K562 (cell line): ENCODE measurements around the gene GEMIN5. TPM values are rescaled to one million over a fixed set of nuclear protein-coding genes. Genes with fewer than 3 reads are reported as not detected.
A peak's percentile ranks its signal among the peaks of the same experiment; 100 is the strongest.

Experiments used
- ATF1 ChIP-seq, 2 experiments: fragments of 450-650 bp in 1 of 2; IDR thresholded peaks; 2 replicates each; pipeline ENCODE4 v1.6.1; 2016; ENCODE audit warnings: missing compliant biosample characterization in 1 of 2, missing genetic modification characterization in 1 of 2
- DDX20 ChIP-seq: fragments of 450-650 bp; IDR thresholded peaks from 2 replicates; pipeline ENCODE4 v1.6.1; 2016; ENCODE audit warnings: missing genetic modification characterization, low read depth, mild to moderate bottlenecking, missing compliant biosample characterization, moderate library complexity
- ELF2 ChIP-seq: fragments of 250-450 bp; sonication (Bioruptor Pico); IDR thresholded peaks from 2 replicates; pipeline ENCODE4 v1.5.0; 2021; ENCODE audit warnings: mild to moderate bottlenecking
- ESRRB ChIP-seq: fragments of 250-450 bp; sonication (Bioruptor Pico); IDR thresholded peaks from 2 replicates; pipeline ENCODE4 v1.5.0; 2020; ENCODE audit warnings: mild to moderate bottlenecking, moderate library complexity, borderline replicate concordance
- JUN ChIP-seq, 2 experiments: sonication (generic) in 1 of 2; formaldehyde crosslinking in 1 of 2; IDR thresholded peaks; 2 replicates each; pipeline versions ENCODE4 v1.6.1 to v1.8.0; 2012 to 2022; ENCODE audit warnings: borderline replicate concordance in 2 of 2, mild to moderate bottlenecking in 2 of 2, improper control_type of control experiment in 1 of 2, low read depth in 1 of 2, low read length in 1 of 2, missing genetic modification reagents in 1 of 2
- KDM2B ChIP-seq: fragments of 250-450 bp; sonication (Bioruptor Pico); IDR thresholded peaks from 2 replicates; pipeline ENCODE4 v1.8.0; 2021; ENCODE audit warnings: mild to moderate bottlenecking, moderate library complexity
- PCBP2 ChIP-seq: fragments of 200-400 bp; formaldehyde crosslinking; IDR thresholded peaks from 2 replicates; pipeline ENCODE4 v1.6.1; 2018; ENCODE audit warnings: low read length, low read depth, mild to moderate bottlenecking, moderate library complexity; ENCODE audit not compliant: poor library complexity, severe bottlenecking
- TCFL5 ChIP-seq: fragments of 250-450 bp; sonication (Bioruptor Pico); conservative IDR thresholded peaks from 2 replicates; pipeline ENCODE4 v1.6.1; 2021; ENCODE audit warnings: mild to moderate bottlenecking, moderate library complexity, matching md5 sums
- ZFP1 ChIP-seq: fragments of 450-650 bp; formaldehyde crosslinking; IDR thresholded peaks from 2 replicates; pipeline ENCODE4 v1.4.0; 2020; ENCODE audit warnings: mild to moderate bottlenecking, mixed read lengths
- ZNF124 ChIP-seq: sonication (generic); formaldehyde crosslinking; IDR thresholded peaks from 2 replicates; pipeline ENCODE4 v1.8.1; 2022; ENCODE audit warnings: missing genetic modification reagents
- ZNF347 ChIP-seq: fragments of 450-650 bp; formaldehyde crosslinking; IDR thresholded peaks from 2 replicates; pipeline ENCODE4 v1.4.0; 2020; ENCODE audit warnings: low read depth, mild to moderate bottlenecking, moderate library complexity
- polyA plus RNA-seq, 8 experiments: library from polyadenylated mRNA; depleted of rRNA in 4 of 8; stranded (reverse) in 5 of 8; unstranded in 3 of 8; fragments of >200 nt; fragmentation: Nextera tagmentation in 2 of 8; fragmentation: Illumina TruSeq in 1 of 8; extraction: Ambion mirVana in 2 of 8; extraction: Trizol in 1 of 8; gene quantifications; 2 replicates each; pipeline versions ENCODE4 v1.2.1 to v1.2.3, GENCODE V29; 2011 to 2014; ENCODE audit warnings: inconsistent platforms in 1 of 8, missing spikeins in 1 of 8
- total RNA-seq, 7 experiments: library from RNA; depleted of rRNA in 6 of 7; stranded (reverse); fragments of >200 nt in 6 of 7; fragmentation: Illumina TruSeq in 2 of 7; extraction: Trizol in 2 of 7; gene quantifications; 2 replicates each; pipeline versions ENCODE4 v1.2.1 to v1.2.3, GENCODE V29; 2011 to 2021; ENCODE audit warnings: low replicate concordance in 1 of 7
- TF ChIP-seq, protein P1 (sequence below): fragments of 250-450 bp; sonication (Bioruptor Pico); IDR thresholded peaks from 2 replicates; pipeline ENCODE4 v1.4.0; 2020; ENCODE audit warnings: mild to moderate bottlenecking
- TF ChIP-seq, protein P2 (sequence below), 2 experiments: fragments of 450-650 bp; formaldehyde crosslinking in 1 of 2; IDR thresholded peaks; 2 replicates each; pipeline versions ENCODE4 v1.4.0 to v1.6.1; 2014 to 2020; ENCODE audit warnings: mild to moderate bottlenecking in 2 of 2, borderline replicate concordance in 1 of 2, low read depth in 1 of 2
- TF ChIP-seq, protein P3 (sequence below): sonication (generic); formaldehyde crosslinking; IDR thresholded peaks from 2 replicates; pipeline ENCODE4 v1.8.0; 2022; ENCODE audit warnings: missing genetic modification reagents, mild to moderate bottlenecking, borderline replicate concordance

GEMIN5 gene
- total and polyA plus RNA-seq, 9 of the 15 experiments (the other 6 are each of a cell fraction or from before 2014, with no cell fraction given) = 10.3 to 48.2 (median 34.7) TPM

DNA sequence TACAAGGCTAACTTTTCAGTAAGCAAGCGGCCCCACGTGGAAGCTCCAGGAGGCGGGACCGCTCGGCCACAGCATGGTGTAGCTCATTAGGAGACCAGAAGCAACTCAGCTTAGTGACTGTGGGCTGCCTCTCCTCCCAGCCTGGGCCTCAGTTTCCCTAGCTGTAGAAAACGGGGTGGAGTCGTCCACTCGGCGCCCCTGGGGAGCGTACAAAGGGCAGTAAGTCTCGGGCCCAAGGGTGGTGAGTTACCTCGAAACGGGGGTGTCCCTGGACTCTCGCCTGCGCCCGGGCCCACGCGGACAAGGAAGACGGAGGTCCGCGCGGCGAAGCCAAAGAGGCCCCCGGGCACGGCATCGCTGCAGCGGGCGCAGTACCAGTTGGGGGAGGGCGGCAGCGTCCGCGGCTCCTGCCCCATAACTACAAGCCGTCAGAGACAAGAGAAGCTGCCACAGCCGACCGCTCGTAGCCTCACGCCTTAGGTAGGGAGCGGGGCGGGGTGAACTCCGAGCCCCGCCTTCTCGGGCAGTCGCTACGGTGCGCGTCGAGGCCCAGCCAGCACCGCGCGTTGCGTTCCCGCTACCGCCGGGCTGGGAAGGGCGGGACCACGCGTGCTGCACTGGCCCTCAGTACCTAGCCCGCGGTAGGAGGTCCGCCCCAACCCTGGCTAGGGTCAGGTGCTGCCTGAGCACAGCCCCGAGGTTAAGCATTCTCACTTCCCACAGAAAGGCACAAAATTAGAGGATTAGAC is at the start of gene GEMIN5 (continued):
- no peak for TF ChIP-seq ZFP1 (CRISPR knock-in tag)
- no peak for TF ChIP-seq PCBP2
- TF ChIP-seq KDM2B (CRISPR knock-in tag) = no peak
- TF ChIP-seq, protein P1, sequence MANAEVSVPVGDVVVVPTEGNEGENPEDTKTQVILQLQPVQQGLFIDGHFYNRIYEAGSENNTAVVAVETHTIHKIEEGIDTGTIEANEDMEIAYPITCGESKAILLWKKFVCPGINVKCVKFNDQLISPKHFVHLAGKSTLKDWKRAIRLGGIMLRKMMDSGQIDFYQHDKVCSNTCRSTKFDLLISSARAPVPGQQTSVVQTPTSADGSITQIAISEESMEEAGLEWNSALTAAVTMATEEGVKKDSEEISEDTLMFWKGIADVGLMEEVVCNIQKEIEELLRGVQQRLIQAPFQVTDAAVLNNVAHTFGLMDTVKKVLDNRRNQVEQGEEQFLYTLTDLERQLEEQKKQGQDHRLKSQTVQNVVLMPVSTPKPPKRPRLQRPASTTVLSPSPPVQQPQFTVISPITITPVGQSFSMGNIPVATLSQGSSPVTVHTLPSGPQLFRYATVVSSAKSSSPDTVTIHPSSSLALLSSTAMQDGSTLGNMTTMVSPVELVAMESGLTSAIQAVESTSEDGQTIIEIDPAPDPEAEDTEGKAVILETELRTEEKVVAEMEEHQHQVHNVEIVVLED (CRISPR knock-in tag) = no peak
- TF ChIP-seq, protein P2, sequence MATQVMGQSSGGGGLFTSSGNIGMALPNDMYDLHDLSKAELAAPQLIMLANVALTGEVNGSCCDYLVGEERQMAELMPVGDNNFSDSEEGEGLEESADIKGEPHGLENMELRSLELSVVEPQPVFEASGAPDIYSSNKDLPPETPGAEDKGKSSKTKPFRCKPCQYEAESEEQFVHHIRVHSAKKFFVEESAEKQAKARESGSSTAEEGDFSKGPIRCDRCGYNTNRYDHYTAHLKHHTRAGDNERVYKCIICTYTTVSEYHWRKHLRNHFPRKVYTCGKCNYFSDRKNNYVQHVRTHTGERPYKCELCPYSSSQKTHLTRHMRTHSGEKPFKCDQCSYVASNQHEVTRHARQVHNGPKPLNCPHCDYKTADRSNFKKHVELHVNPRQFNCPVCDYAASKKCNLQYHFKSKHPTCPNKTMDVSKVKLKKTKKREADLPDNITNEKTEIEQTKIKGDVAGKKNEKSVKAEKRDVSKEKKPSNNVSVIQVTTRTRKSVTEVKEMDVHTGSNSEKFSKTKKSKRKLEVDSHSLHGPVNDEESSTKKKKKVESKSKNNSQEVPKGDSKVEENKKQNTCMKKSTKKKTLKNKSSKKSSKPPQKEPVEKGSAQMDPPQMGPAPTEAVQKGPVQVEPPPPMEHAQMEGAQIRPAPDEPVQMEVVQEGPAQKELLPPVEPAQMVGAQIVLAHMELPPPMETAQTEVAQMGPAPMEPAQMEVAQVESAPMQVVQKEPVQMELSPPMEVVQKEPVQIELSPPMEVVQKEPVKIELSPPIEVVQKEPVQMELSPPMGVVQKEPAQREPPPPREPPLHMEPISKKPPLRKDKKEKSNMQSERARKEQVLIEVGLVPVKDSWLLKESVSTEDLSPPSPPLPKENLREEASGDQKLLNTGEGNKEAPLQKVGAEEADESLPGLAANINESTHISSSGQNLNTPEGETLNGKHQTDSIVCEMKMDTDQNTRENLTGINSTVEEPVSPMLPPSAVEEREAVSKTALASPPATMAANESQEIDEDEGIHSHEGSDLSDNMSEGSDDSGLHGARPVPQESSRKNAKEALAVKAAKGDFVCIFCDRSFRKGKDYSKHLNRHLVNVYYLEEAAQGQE (IDR thresholded peaks at IDR 0.05; ENCODE audit: borderline replicate concordance) = no peak
- TF ChIP-seq, protein P2 (CRISPR knock-in tag; IDR thresholded peaks at IDR 0.05; ENCODE audit: low read depth) = no peak
- TF ChIP-seq DDX20 = no peak
- TF ChIP-seq ELF2 (CRISPR knock-in tag) = no peak
- no peak for TF ChIP-seq ESRRB
- TF ChIP-seq, protein P3, sequence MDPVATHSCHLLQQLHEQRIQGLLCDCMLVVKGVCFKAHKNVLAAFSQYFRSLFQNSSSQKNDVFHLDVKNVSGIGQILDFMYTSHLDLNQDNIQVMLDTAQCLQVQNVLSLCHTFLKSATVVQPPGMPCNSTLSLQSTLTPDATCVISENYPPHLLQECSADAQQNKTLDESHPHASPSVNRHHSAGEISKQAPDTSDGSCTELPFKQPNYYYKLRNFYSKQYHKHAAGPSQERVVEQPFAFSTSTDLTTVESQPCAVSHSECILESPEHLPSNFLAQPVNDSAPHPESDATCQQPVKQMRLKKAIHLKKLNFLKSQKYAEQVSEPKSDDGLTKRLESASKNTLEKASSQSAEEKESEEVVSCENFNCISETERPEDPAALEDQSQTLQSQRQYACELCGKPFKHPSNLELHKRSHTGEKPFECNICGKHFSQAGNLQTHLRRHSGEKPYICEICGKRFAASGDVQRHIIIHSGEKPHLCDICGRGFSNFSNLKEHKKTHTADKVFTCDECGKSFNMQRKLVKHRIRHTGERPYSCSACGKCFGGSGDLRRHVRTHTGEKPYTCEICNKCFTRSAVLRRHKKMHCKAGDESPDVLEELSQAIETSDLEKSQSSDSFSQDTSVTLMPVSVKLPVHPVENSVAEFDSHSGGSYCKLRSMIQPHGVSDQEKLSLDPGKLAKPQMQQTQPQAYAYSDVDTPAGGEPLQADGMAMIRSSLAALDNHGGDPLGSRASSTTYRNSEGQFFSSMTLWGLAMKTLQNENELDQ (CRISPR knock-in tag) = no peak; the same call in 1 of the 2 replicates
- no peak for TF ChIP-seq TCFL5 (CRISPR knock-in tag)
- TF ChIP-seq ATF1 (CRISPR knock-in tag; IDR thresholded peaks at IDR 0.05) = no peak
- peak; percentile 64 for TF ChIP-seq ATF1 (tag; IDR thresholded peaks at IDR 0.05)
- TF ChIP-seq ZNF347 = no peak
- 0 out of 2 replicates have a peak, but pooled peaks have one; percentile 41 for TF ChIP-seq JUN (IDR thresholded peaks at IDR 0.05; ENCODE audit: borderline replicate concordance, low read depth, low read length)
- no peak for TF ChIP-seq JUN (CRISPR knock-in tag; IDR thresholded peaks at IDR 0.05; ENCODE audit: borderline replicate concordance)
- no peak for TF ChIP-seq ZNF124 (CRISPR knock-in tag)
